Measurements from ENCODE around the gene PAPOLG. TPM values are rescaled to one million over a fixed set of nuclear protein-coding genes. Genes with fewer than 3 reads are reported as not detected.
A peak's percentile ranks its signal among the peaks of the same experiment; 100 is the strongest.

The PAPOLG gene
- total RNA-seq, 2 experiments from 2014 or later, result 25.9 to 26.2 TPM

DNA sequence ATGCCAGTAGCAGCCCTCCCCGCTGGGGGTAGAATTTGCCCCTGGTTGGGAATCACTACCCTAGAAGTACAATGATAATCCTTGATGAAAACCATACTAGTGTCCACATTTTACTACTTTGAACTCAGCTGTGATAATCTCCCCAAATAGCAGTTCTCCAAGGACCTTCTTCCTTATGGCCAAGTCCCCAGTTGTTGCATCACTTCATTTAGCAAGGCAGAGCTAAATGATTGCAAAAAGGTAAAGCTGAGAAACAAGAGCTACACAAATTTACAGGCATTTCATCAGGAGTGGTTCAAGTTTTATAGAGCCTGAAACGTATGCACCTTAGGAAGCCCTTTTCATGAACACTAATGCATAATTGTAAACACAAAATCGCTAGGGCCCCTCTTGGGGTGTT, 80.4 kb downstream of the PAPOLG start:
- Mint-ChIP-seq H3K9me3 (peaks cover 4% of the 10 kb centered on the region), H3K36me3 (peaks cover 3% of the 10 kb centered on the region), H3K4me3 (no peak overlapping the region), H3K27me3 (peaks cover 2% of the 10 kb centered on the region), H3K4me1 (peaks cover 13% of the 10 kb centered on the region), H3K27ac (peak overlapping the region; percentile 7)
- POLR2A ChIA-PET, result no interaction called here
- DNase-seq, result no peak
- ATAC-seq (ENCODE audit: low read depth), result no peak

DNA sequence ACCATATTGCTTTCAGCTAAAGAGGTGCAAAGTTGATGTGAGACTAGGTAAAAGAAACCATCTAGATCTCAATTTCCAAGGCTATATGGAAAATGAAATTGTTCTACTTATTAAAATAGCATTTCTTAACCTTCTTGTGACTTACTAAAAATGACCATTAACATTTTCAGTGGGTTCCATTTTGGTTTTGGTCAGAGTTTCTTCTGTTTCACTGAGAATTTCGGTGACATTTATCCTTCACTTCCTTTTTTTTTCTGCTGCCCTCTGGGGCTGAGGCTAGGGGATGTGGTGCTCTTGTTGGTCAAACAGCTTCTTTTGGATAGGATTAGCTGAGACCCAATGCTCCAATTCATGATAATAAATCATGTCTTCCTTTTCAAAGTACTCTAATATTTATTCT, 81.1 kb downstream of the PAPOLG start:
- POLR2A ChIA-PET, result no interaction called here
- no peak overlapping the region for H3K27ac Mint-ChIP-seq
- ATAC-seq (ENCODE audit: low read depth) (no peak), DNase-seq (no peak)
- H3K9me3 Mint-ChIP-seq, result peaks cover 4% of the 10 kb centered on the region
- H3K27me3 Mint-ChIP-seq, result peaks cover 2% of the 10 kb centered on the region
- H3K4me3 Mint-ChIP-seq, result no peak overlapping the region
- H3K4me1 Mint-ChIP-seq, result peaks cover 13% of the 10 kb centered on the region
- peaks cover 3% of the 10 kb centered on the region for H3K36me3 Mint-ChIP-seq

DNA sequence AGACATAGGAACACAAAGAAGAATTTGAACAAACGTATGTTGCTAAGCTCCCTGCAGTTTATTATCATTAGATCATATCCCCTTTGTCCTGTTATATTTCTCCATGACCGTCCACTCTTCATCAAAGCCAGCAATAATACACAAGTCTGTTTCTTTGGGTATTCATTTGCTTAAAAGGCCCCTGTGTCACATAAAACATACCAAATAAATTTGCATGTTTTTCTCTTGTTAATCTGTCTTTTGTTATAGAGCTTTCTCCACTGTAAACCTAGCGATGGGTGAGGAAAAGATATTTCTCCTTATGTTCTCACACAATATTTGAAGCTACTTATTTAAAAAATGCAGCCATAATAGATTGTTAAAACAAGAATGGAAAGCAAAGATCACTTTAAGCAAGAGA, 82.4 kb downstream of the PAPOLG start:
- no peak for DNase-seq

DNA sequence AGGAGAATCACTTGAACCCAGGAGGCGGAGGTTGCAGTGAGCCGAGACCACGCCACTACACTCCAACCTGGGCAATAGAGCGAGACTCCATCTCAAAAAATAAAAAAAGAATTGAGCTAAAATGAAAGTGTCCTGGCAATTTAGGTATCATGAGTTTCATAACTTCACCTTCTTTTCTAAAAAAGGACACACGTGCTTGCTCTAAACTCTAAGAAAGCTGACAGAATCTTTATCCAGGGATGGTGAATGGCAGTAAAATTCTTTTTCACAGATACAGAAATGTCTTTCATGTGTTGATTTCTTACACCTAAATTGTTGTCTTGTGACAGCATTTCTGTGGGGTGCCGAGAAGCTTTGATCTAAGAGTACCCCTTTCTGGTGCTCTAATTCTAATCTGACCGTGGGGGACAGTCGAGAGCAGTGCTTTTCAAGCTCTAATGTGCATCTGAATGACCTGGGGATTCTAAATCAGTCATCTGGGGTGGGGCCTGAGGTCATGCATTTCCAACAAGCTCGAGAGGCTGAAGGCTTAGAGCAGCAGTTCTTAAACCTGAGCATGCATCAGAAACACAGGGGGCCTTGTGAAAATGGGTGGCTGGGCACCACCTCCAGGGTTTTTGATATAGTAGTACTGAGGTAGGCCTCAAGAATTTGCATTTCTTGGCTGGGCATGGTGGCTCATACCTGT, 83.2 kb downstream of the PAPOLG start:
- ATAC-seq (ENCODE audit: low read depth), result no peak
- Mint-ChIP-seq H3K4me3 (no peak overlapping the region), H3K36me3 (peaks cover 1% of the 10 kb centered on the region), H3K9me3 (peaks cover 2% of the 10 kb centered on the region), H3K27me3 (no peaks in the 10 kb centered on the region), H3K4me1 (peaks cover 15% of the 10 kb centered on the region), H3K27ac (no peak overlapping the region)
- POLR2A ChIA-PET, result interaction anchor here (1.0 to 1.3 kb wide), 2 partner anchors 19 to 43 kb away, joined by 3 read pairs; partner anchors contain the start of gene REL
- DNase-seq, result no peak

More for the DNA sequence above, 82.4 kb downstream of the PAPOLG start:
- peaks cover 2% of the 10 kb centered on the region for H3K27me3 Mint-ChIP-seq
- no peak for ATAC-seq (ENCODE audit: low read depth)
- peaks cover 13% of the 10 kb centered on the region for H3K4me1 Mint-ChIP-seq
- H3K9me3 Mint-ChIP-seq, result peaks cover 4% of the 10 kb centered on the region
- no peak overlapping the region for H3K27ac Mint-ChIP-seq
- H3K36me3 Mint-ChIP-seq, result peaks cover 1% of the 10 kb centered on the region
- H3K4me3 Mint-ChIP-seq, result no peak overlapping the region
- POLR2A ChIA-PET, result interaction anchor here (1.1 to 1.3 kb wide), 2 partner anchors 18 to 44 kb away, joined by 3 read pairs; no protein-coding TSS in a partner anchor

DNA sequence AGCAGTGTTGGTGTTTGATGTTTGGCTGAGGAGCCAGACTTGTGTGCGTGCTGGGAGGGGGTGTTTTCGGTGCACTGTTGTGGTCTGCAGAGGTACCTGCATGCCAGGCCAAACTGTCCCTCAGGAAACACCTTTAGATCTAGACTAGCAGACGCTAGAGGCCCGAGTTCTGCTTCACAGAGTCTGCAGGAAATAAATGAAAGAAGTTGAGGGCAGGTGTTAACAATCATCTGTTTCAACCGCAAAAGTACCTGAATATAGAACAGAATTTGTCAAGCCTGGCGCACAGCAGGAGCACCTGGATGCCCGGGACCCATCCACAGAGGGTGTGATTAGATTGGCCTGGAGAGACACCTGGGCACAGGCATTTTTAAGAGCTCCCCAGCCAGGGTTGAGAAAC, 84.8 kb downstream of the PAPOLG start:
- DNase-seq (no peak), ATAC-seq (ENCODE audit: low read depth) (peak; percentile 70)
- Mint-ChIP-seq H3K36me3 (no peaks in the 10 kb centered on the region), H3K27me3 (no peaks in the 10 kb centered on the region), H3K27ac (peak overlapping the region; percentile 65), H3K4me1 (peaks cover 15% of the 10 kb centered on the region), H3K4me3 (peak overlapping the region; percentile 3), H3K9me3 (peaks cover 4% of the 10 kb centered on the region)
- POLR2A ChIA-PET, result no interaction called here

DNA sequence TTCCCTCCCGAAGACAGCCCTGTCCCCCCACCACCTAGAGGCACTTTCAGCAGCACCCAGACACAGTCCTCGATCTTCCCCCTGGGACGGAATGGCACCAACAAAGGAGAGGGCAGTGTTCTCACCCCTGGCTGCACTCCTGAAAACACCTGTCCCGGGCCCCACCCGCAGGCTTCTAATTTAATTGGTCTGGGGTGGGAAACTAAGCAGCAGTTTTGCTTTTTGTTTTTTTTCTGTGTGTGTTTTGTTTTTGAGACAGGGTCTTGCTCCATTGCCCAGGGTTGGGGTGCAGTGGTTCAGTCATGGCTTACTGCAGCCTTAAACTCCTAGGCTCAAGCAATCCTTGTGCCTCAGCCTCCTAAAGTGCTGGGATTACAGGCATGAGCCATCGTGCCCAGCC, 86.9 kb downstream of the PAPOLG start:
- H3K9me3 Mint-ChIP-seq, result peaks cover 6% of the 10 kb centered on the region
- no peak for ATAC-seq (ENCODE audit: low read depth)
- no peak overlapping the region for H3K27ac Mint-ChIP-seq
- DNase-seq, result no peak
- H3K4me1 Mint-ChIP-seq, result peaks cover 15% of the 10 kb centered on the region
- H3K36me3 Mint-ChIP-seq, result no peaks in the 10 kb centered on the region
- no peak overlapping the region for H3K4me3 Mint-ChIP-seq
- POLR2A ChIA-PET, result no interaction called here
- H3K27me3 Mint-ChIP-seq, result no peaks in the 10 kb centered on the region

DNA sequence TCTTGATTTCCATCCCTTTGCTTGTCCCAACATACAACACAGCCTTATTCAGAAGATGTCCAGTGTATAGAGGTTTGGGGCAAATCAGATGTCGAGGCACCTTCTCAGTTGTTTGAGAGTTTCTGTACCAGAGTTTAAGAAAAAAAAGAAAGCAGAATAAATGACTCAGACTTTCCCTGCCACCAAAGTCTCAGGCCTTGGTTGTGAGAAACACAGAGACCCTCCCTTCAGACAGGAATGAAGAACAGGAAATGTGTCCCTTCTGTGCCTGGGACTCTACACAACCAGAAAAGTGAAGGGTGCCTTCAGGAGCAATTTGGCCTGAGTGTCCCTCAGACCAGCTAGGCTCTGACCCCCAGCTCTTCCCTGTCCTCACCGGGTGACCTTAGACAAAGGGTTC, 88.0 kb downstream of the PAPOLG start:
- no peaks in the 10 kb centered on the region for H3K36me3 Mint-ChIP-seq
- POLR2A ChIA-PET, result no interaction called here
- H3K4me3 Mint-ChIP-seq, result no peak overlapping the region
- H3K27me3 Mint-ChIP-seq, result no peaks in the 10 kb centered on the region
- H3K9me3 Mint-ChIP-seq, result peaks cover 6% of the 10 kb centered on the region
- ATAC-seq (ENCODE audit: low read depth) (no peak), DNase-seq (no peak)
- H3K27ac Mint-ChIP-seq, result no peak overlapping the region
- H3K4me1 Mint-ChIP-seq, result peaks cover 15% of the 10 kb centered on the region

DNA sequence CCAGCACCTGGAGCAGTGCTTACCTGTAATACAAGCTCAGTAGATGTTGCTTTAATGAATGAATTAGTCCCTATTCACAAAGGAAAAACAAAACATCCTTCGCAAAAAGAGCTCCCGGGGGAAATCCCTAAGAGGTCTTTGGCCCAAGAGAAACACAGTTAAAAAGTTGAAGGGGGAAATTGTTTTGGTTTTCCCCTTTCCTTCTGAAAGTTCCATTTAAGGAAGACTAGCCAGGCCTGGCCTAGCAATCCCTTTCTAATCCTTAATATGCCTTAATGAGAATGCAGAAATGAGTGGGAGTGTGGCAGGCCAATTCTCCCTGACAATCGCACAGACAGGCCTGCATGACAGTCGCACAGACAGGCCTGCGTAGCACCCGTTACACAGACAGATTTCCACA, 91.8 kb downstream of the PAPOLG start:
- ATAC-seq (ENCODE audit: low read depth), result no peak
- H3K27me3 Mint-ChIP-seq, result peaks cover 5% of the 10 kb centered on the region
- H3K27ac Mint-ChIP-seq, result no peak overlapping the region
- no peak for DNase-seq
- H3K4me3 Mint-ChIP-seq, result no peak overlapping the region
- POLR2A ChIA-PET, result no interaction called here
- H3K9me3 Mint-ChIP-seq, result peaks cover 6% of the 10 kb centered on the region
- no peaks in the 10 kb centered on the region for H3K36me3 Mint-ChIP-seq
- H3K4me1 Mint-ChIP-seq, result peaks cover 8% of the 10 kb centered on the region

Other genes with a start within 250 kb of the PAPOLG start
- under 1 TPM; 0.40 to 0.64 TPM for gene BCL11A, start 202.6 kb upstream of the PAPOLG start, total RNA-seq
- 10 to 100 TPM; 27.9 to 28.8 TPM for gene REL, start 125.3 kb downstream of the PAPOLG start, total RNA-seq